Thyroid gland (tissue), 4 donors: ENCODE data around the gene DCLK2. TPM values are rescaled to one million over a fixed set of nuclear protein-coding genes. Genes with fewer than 3 reads are reported as not detected.
A peak's percentile ranks its signal among the peaks of the same experiment; 100 is the strongest.

Source experiments
- DNase-seq, 2 donors: peaks; one replicate each; pipeline ENCODE4 v3.0.0-alpha.2; 2019
- H3K27ac ChIP-seq, 3 donors: fragments of 200-600 bp; sonication (generic); 1 replicate in 2 of 3; 2 replicates in 1 of 3; pipeline ENCODE4 v1.5.1; 2016 to 2019; ENCODE audit warnings: mild to moderate bottlenecking in 1 of 3, moderate library complexity in 1 of 3
- H3K27me3 ChIP-seq: fragments of 200-600 bp; sonication (generic); one replicate; pipeline ENCODE4 v1.5.1; 2019
- H3K36me3 ChIP-seq, 2 donors: fragments of 200-600 bp; sonication (generic); one replicate each; pipeline ENCODE4 v1.5.1; 2016 to 2019
- H3K4me1 ChIP-seq, 2 donors: fragments of 200-600 bp; sonication (generic); one replicate each; pipeline ENCODE4 v1.5.1; 2017 to 2019
- H3K4me3 ChIP-seq, 3 donors: fragments of 200-600 bp; sonication (generic); replicated peaks in 1 of 3; 1 replicate in 2 of 3; 2 replicates in 1 of 3; pipeline ENCODE4 v1.5.1; 2016; ENCODE audit warnings: mild to moderate bottlenecking in 1 of 3
- H3K9me3 ChIP-seq: fragments of 200-600 bp; sonication (generic); one replicate; pipeline ENCODE4 v1.5.1; 2017
- POLR2A ChIP-seq, 2 donors: fragments of 450-650 bp; IDR thresholded peaks; one replicate each; pipeline ENCODE4 v1.6.1; 2017; ENCODE audit warnings: antibody characterized with exemption in 2 of 2, mild to moderate bottlenecking in 2 of 2, moderate library complexity in 1 of 2
- WGBS, 2 donors: methylation state at CpG; one replicate each; pipeline ENCODE4 v1.1.5; 2017; 5-methylcytosine and 5-hydroxymethylcytosine counted together
- intact Hi-C: fragments of 100-400 bp; cut with DNase I; formaldehyde crosslinking; loops from one replicate; pipeline ENCODE4 v1.15.1; 2023
- total RNA-seq, 4 donors: library from RNA; depleted of rRNA; stranded (reverse); fragments of >200 nt; gene quantifications; one replicate each; pipeline ENCODE4 v1.2.3, GENCODE V29; 2016
- TF ChIP-seq, protein P1 (sequence below), 6 experiments: fragments of 200-600 bp in 3 of 6; fragments of 450-650 bp in 3 of 6; sonication (generic) in 3 of 6; IDR thresholded peaks; one replicate each; pipeline ENCODE4 v1.5.1; 2016 to 2019; ENCODE audit warnings: antibody characterized with exemption in 6 of 6, mild to moderate bottlenecking in 2 of 6, inconsistent platforms in 1 of 6, moderate library complexity in 1 of 6

Gene DCLK2
- total RNA-seq, 4 donors from 2014 or later = 6.6 to 19.7 (median 12.3) TPM

- WGBS, 2 donors = 26 to 68% methylated on average over 1 of the region's 1 CpG
- peak overlapping the region in 1 of 3 donors; percentile 5 for H3K27ac ChIP-seq
- TF ChIP-seq POLR2A (IDR thresholded peaks at IDR 0.05) = no peak
- TF ChIP-seq, protein P1, sequence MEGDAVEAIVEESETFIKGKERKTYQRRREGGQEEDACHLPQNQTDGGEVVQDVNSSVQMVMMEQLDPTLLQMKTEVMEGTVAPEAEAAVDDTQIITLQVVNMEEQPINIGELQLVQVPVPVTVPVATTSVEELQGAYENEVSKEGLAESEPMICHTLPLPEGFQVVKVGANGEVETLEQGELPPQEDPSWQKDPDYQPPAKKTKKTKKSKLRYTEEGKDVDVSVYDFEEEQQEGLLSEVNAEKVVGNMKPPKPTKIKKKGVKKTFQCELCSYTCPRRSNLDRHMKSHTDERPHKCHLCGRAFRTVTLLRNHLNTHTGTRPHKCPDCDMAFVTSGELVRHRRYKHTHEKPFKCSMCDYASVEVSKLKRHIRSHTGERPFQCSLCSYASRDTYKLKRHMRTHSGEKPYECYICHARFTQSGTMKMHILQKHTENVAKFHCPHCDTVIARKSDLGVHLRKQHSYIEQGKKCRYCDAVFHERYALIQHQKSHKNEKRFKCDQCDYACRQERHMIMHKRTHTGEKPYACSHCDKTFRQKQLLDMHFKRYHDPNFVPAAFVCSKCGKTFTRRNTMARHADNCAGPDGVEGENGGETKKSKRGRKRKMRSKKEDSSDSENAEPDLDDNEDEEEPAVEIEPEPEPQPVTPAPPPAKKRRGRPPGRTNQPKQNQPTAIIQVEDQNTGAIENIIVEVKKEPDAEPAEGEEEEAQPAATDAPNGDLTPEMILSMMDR (IDR thresholded peaks at IDR 0.05) = no peak
Measured at GRCh38 chr4:150173432-150173861, 95.2 kb downstream of the DCLK2 start.

DNA sequence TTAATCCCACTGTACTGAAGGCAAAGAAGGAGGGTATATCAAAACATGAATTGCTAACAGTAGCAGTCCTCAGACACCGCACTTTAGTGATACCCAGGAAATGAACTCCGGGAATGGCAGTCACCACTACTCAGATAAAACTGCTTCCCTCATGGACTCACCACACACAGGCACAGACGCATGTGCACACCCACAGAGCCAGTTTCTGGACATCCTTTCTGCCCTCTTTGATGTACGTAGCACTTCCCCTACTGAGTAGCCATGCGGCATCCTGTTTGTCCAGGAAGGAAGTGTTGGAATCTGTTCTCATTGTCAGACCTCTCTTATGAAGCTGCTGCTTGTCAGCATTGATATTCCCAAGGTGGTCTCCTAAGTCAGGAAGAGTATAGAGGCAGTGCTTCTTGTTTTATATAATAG lies 95.7 kb downstream of the DCLK2 start:
- H3K4me3 ChIP-seq = no peak overlapping the region
- no peaks in the 10 kb centered on the region for H3K9me3 ChIP-seq
- H3K36me3 ChIP-seq = no peaks in the 10 kb centered on the region
- intact Hi-C loops = no loop called here
- no peaks in the 10 kb centered on the region for H3K27me3 ChIP-seq
- H3K27ac ChIP-seq = peak overlapping the region in 1 of 3 donors; percentile 5
- peak in 1 of 2 donors; percentile 4 for DNase-seq
- TF ChIP-seq, protein P1 (IDR thresholded peaks at IDR 0.05) = no peak
- no peak for TF ChIP-seq POLR2A (IDR thresholded peaks at IDR 0.05)
- peaks cover 4 to 20% of the 10 kb centered on the region in 2 donors for H3K4me1 ChIP-seq
- 67 to 80% methylated on average over 5 of the region's 5 CpGs for WGBS, 2 donors

More at GRCh38 chr4:150173432-150173861, 95.2 kb downstream of the DCLK2 start:
- Histone ChIP-seq H3K4me1 (peaks cover 4 to 20% of the 10 kb centered on the region in 2 donors), H3K27me3 (no peaks in the 10 kb centered on the region), H3K36me3 (no peaks in the 10 kb centered on the region), H3K9me3 (no peaks in the 10 kb centered on the region), H3K4me3 (no peak overlapping the region)
- intact Hi-C loops = no loop called here
- DNase-seq = no peak

DNA sequence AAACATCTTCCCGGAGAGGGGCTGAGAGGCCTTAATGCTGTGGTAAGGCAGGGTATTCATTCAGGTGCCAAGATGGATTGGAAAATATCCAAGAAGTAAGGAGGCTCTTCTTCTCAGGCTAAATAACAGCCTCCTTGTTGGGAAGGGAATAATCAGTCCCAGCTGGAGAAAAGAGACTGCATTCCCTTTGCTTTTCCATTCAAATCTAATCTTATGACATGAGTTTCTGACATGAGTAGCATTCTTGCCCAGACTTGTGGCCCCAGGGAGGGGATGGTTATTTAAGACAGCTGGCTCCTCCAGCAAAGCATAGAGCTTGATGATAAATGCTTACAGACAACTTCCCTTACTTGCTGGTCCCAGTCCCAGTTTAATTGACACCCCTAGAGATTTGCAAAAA lies 98.3 kb downstream of the DCLK2 start:
- Histone ChIP-seq H3K27ac (no peak overlapping the region), H3K4me3 (no peak overlapping the region), H3K9me3 (no peaks in the 10 kb centered on the region), H3K27me3 (no peaks in the 10 kb centered on the region), H3K36me3 (no peaks in the 10 kb centered on the region), H3K4me1 (peaks cover 4 to 21% of the 10 kb centered on the region in 2 donors)
- intact Hi-C loops = no loop called here
- DNase-seq = no peak
- TF ChIP-seq, protein P1 (IDR thresholded peaks at IDR 0.05) = no peak
- TF ChIP-seq POLR2A (IDR thresholded peaks at IDR 0.05) = no peak
- WGBS, 2 donors = 17 to 43% methylated on average over 1 of the region's 1 CpG

DNA sequence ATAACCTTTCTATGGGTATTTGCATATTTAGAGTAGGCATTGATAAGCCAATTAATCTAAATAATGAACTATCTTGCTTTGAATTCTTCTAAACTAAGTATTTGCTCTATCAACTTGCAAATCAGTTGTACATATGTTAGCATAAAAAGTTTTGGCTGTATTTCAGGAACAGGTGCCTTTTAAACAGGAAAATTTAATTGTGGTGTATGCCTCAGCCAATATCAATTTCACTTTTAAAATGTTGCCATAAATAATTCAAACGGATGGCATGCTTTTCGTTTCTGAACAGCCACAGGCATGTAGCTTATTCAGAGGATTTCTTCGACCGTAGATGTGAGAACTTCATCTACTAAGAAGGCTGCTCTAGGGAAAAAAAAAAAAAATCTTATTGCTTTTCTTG lies 99.9 kb downstream of the DCLK2 start:
- Histone ChIP-seq H3K4me3 (no peak overlapping the region), H3K27ac (no peak overlapping the region), H3K4me1 (peaks cover 4 to 21% of the 10 kb centered on the region in 2 donors), H3K27me3 (no peaks in the 10 kb centered on the region), H3K36me3 (no peaks in the 10 kb centered on the region), H3K9me3 (no peaks in the 10 kb centered on the region)
- intact Hi-C loops = no loop called here
- no peak for DNase-seq
- no peak for TF ChIP-seq POLR2A (IDR thresholded peaks at IDR 0.05)
- TF ChIP-seq, protein P1 (IDR thresholded peaks at IDR 0.05) = no peak
- WGBS, 2 donors = 79 to 83% methylated on average over 4 of the region's 4 CpGs

- no peaks in the 10 kb centered on the region for H3K9me3 ChIP-seq
- H3K4me3 ChIP-seq = no peak overlapping the region
- no peaks in the 10 kb centered on the region for H3K36me3 ChIP-seq
- H3K27me3 ChIP-seq = no peaks in the 10 kb centered on the region
- intact Hi-C loops = no loop called here
- no peak for DNase-seq
- no peak overlapping the region for H3K27ac ChIP-seq
- peaks cover 0 to 11% of the 10 kb centered on the region in 2 donors for H3K4me1 ChIP-seq
- TF ChIP-seq POLR2A (IDR thresholded peaks at IDR 0.05) = no peak
- TF ChIP-seq, protein P1 (IDR thresholded peaks at IDR 0.05) = no peak
Measured at GRCh38 chr4:150181536-150181935, 103.3 kb downstream of the DCLK2 start.
